MV-4-11 (cell line): ENCODE measurements around the gene AGR3.

ENCODE experiments used
- DNase-seq: peaks from one replicate; lab custom pipeline; 2025; lab: John Stamatoyannopoulos, UW

AGR3 gene

GRCh38 chr7:16881844-16882243, at the start of gene AGR3:
Gene AGR3, minus strand, starts transcription at chr7:16881983. Its CDS starts 3,365 bp downstream, at chr7:16878618.
- DNase-seq = no peak

GRCh38 chr7:16930946-16931345, 49.2 kb upstream of the AGR3 start:
- DNase-seq = no peak

DNA sequence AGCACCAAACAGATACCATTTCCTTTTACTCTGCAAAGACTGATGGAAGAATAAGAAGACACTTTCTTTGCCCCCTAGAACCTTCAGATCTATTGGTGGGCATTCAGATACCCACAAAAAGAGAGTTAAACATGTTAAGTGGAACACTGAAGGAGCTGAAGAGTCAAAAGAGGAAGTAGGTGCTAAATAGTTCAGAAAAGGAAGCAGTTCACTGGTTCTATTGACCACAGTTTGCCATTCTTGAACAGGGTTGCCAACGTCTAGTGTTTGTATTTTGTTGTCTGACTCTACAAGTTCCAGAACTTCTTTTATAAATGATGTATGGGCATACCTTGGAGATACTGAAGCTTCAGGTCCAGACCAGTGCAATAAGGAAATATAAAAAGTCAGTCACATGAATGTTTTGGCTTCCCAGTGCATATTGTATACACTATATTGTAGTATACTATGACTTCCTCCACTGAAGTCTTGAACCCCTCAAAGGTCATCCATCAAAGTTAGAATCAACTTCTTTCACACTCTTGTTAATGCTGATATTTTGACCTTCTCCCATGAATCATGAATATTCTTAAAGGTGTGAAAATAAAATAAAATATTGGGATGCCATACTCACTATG, 47.5 kb upstream of the AGR3 start:
- peak; percentile 96 for DNase-seq

- no peak for DNase-seq
These were observed 45.1 kb upstream of the AGR3 start for GRCh38 chr7:16926861-16927260.

- peak; percentile 78 for DNase-seq
These were observed 44.5 kb upstream of the AGR3 start for GRCh38 chr7:16926283-16926682.

DNA sequence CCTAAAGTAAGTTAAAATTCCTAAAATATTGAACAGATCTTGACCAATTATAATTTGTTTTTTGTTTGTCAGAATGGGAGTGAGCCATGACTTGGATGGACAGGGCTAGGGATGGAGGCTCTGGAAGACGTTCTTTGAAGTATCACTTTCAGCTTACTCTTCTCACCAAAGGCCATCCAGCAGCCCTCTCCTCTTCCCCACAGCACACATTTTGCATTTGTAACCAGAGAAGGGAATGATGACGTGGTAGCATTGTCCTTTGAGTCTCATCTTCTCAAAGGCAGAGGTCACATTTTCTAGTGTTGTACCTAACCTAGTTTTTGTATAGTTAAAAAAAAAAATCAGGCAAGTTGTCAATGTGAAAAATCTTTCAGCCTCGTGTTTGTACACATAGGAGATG, 43.8 kb upstream of the AGR3 start:
- DNase-seq = no peak

DNA sequence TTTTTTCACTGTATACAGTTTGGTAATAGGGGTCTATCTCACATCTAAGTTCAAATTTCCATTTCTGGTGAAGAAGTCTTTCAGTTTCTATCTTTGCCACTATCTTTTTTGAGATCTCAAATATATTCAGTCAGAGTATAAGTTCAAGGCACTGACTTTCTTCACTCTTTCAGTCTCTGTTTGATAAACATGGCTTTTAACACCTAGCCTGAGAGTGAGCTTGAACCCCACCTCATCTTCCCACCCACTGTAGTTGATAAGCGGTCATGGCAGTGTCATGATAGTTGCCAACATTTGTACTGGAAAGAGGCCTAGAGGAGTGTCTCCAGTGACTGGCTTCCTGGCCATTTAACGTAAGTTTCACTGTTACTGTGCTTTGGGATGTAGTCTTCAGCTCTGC, 41.2 kb upstream of the AGR3 start:
- peak; percentile 48 for DNase-seq

DNA sequence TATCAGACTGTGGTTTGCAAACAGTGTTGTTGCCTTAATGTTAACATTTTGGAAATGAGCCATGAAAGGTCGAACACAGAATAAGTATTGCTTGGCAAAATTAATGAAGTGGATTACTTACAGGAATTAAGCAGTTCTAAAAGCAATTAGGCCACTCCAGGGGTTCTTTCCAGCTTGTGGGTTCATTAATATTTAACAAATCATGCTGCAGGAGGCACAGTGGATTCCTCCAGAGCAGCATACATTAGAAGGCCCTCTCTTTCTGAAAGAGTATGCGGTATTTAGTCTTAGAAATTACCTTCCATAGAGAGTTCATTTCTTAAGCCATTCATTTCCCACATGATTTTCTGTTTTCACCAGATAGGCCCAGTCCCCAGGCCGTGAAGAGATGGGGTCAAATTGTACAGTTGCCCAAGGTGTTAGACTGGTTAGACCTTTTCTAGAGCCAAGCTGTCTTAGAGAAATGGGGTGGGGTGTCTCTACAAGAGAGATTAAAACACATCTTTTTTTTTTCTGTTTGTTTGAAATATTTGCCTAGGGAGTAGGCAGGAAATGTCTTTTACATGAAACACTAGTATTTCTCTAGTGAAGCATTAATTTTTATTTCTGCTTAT, 40.0 kb upstream of the AGR3 start:
- DNase-seq = no peak

- no peak for DNase-seq
These were observed 39.4 kb upstream of the AGR3 start for GRCh38 chr7:16921151-16921550.

DNA sequence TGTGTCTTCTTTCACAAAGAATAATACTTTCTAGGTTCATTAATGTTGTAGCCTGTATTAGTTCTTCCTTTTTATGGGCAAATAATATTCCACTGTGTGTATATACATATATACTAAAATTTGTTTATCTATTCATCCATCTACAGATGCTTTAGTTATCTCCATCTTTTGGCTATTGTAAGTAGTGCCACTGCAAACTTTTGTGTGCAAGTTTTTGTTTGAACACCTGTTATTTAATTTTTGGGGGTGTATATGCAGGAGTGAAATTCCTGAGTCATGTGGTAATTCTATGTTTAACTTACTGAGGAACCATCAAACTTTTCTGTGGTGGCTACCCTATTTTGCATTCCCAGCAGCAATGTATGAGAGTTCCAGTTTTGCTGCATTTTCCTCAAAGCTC, 37.7 kb upstream of the AGR3 start:
- DNase-seq = no peak

DNA sequence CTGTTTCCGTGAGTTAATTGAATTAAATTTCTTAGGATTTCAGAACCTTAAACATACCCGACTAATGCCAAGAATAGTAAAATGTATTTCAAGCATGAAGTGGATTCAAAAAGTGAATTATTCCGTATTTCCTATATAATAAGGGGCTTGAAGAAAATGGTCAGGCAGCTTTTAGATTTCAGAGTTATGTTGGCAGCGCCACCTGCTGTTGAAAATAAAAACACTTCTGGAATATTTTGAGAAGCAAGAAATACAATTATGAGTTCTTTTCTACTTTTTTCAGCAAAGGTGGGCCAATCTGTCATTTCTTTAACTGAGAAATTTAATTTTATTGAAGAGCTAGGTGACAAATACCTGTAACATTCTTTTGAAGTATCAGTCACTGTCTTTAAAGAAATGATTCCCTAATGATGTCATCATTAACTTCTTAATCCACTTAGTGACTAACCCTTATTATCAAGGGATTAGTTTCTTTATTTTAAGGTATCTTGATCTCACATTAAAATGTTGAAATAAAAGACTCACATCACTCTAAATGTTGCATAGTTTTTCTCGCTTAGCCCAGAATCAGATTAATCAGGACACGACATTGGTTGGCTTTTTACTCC, 36.6 kb upstream of the AGR3 start:
- DNase-seq = peak; percentile 28

DNA sequence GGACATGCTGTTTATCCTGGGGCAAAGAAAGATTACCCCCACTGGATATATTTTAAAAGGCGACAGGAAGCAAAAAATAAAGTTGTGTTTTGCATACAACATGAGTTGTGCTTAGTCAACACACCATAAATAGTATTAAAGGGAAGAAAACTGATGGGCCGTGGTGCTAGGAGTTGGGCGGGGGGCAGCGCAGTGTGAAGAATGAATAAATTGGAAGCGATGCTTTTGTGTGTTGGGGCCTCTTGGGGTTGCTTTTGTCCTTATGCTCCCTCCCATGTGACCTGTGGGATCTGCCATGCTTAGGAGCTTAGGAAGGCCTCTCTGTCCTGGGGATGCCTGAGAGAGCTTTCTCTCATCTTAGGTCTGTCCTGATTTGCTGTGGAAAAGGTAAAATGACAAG, 35.0 kb upstream of the AGR3 start:
- no peak for DNase-seq

DNA sequence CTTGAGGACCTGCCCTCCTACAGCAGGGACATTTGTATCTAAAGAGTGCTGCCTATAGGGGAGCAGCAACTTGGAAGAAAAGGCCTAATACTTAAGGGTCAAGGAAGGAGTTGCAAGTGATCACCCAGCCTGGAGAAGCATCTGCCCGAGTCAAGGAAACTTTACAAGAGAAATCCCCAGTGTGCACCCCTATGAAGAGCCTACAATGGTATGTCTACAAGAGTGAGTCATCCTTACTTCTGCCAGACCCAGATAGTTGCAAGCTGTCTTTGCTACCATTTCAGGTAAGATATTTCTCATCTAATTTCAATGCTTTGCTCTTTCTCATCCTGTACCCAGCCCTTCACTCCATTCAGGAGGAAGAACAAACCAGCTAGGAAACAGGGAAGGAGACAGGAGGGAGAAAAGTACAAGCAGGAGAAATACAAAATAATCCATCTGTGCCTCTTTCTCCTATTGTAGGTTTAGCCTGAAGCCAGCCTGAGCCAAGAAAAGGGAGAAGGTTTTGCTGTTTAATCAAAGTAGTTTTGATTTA, 34.4 kb upstream of the AGR3 start:
- peak; percentile 54 for DNase-seq

- peak; percentile 71 for DNase-seq
These were observed 33.6 kb upstream of the AGR3 start for GRCh38 chr7:16915405-16915804.

DNA sequence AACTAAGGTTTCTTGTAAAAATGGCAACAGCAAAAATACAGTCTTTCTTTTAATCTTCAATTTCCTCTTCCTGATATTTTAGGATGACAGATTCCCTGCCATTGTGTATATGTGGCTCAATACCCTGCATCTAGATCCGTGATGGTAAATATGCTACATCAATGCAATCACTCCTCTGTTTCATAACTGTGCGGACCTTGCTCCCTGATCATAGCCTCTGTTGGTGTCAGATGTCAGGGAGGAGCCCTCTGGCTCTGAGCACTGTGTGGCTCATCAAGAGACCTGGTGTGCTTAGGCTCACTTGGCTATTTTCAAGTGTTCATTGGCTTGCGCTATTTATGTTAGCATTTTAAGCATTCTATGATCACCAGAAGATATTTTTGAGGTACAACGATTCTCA, 33.0 kb upstream of the AGR3 start:
- no peak for DNase-seq

- no peak for DNase-seq
These were observed 31.9 kb upstream of the AGR3 start for GRCh38 chr7:16913643-16914042.

DNA sequence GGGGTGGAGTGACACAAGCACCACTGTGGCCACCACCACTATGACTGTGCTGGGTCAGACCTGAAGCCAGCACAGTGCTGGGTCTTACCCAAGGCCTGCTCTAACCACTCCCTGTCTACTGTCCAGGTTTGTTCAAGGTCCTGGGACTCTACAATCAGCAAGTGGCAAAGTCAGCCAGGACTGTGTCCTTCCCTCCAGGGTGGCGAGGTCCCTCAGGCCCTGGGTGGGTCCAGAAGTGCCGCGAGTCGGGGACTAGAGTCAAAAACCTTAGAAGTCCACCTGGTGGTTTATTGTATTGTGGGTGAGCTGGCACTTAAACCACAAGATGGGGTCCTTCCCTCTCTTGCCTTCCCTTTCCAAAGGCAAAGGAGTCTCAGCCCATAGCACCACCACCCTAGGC, 30.8 kb upstream of the AGR3 start:
- DNase-seq = no peak

- no peak for DNase-seq
These were observed 26.8 kb upstream of the AGR3 start for GRCh38 chr7:16908561-16908960.

GRCh38 chr7:16905300-16906044, 23.7 kb upstream of the AGR3 start:
- DNase-seq = no peak

DNA sequence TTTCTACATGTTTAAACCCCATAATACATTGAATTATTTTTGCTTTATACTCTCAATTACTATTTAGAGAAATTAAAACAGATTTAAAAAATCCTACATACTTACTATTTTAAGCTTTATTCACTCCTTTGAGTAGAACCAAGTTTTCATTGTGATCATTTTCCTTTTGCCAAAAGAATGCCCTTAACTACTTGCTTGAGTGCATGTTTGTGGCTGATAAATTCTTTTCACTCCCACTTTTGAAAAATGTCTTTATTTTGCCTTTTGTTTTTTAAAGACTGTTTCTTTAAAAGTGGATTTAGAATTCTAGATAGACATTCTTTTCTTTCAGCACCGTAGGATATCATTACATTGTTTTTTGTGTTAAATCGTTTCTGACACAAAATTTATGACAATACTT, 22.3 kb upstream of the AGR3 start:
- no peak for DNase-seq

DNA sequence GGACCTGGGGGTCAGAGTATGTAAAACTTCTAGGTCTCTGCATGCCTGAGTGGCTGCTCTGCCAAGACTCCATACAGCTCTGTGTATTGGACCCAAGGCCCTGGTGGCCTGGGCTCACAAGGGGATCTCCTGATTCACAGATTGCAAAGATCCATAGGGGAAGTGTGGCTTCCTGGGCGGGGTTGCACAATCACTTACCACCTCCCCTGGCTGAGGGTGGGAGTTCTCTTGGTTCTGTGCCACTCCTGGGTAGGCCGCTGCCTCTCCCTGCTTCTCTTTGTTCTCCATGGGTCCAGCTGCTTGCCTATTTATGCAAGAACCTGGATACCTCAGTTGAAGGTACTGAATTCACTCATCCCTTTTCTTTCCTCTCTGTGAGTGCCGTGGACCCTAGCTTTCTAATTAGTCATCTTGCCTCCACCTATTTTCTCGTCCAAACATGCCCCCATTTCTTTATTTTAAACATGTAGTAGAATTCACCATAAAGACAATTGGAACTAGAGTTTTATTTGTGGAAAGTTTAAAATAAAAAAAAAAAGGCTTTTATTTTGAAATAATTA, 18.5 kb upstream of the AGR3 start:
- DNase-seq = peak; percentile 52

- no peak for DNase-seq
These were observed 10.3 kb upstream of the AGR3 start for GRCh38 chr7:16891874-16892643.
